ENCODE data around the gene ATXN1. TPM values are rescaled to one million over a fixed set of nuclear protein-coding genes. Genes with fewer than 3 reads are reported as not detected.

ATXN1 gene
- total and polyA plus RNA-seq, 2 of the 13 experiments (the other 11 are each of a cell fraction or from before 2014, with no cell fraction given) = 20.7 to 39.5 TPM

DNA sequence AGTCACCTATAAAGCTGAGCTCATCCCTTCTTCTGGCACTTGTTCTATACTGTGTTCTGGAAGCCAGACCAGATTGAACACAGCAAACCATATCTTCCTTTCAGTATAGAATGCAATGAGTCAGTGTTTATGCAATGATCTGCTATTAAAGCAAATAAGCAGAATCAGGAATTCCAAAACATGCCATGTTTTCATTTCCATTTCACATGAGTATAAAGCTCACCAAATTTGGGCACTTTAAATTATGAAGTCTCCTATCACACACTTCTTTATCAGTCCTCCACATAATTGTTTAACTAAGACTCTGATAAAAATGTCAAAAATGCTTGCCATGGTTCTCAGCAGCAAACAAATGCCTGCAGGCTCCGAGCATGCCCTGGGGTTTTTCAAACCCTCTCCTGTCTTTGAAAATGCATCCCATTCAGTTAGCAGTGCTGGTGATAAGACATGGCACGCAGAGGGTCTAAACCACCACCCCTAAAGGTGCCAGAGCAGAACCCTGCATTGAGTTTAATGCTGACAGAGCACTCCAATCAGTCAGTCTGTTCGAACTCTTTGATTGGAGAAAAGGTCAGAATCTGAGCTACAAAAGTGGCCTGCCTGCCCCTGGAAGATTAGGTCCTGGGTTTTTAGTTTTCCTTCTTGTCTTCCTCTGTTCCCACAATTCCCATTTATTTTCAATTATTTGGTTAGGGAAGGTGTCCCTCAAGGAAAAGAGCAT lies 288.8 kb downstream of the ATXN1 start:
- TF ChIP-seq, protein P1, sequence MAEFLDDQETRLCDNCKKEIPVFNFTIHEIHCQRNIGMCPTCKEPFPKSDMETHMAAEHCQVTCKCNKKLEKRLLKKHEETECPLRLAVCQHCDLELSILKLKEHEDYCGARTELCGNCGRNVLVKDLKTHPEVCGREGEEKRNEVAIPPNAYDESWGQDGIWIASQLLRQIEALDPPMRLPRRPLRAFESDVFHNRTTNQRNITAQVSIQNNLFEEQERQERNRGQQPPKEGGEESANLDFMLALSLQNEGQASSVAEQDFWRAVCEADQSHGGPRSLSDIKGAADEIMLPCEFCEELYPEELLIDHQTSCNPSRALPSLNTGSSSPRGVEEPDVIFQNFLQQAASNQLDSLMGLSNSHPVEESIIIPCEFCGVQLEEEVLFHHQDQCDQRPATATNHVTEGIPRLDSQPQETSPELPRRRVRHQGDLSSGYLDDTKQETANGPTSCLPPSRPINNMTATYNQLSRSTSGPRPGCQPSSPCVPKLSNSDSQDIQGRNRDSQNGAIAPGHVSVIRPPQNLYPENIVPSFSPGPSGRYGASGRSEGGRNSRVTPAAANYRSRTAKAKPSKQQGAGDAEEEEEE (CRISPR knock-in tag; IDR thresholded peaks at IDR 0.05; ENCODE audit: borderline replicate concordance) = no peak
- TF ChIP-seq MAFK (conservative IDR thresholded peaks at IDR 0.05 in 1 of 2, IDR thresholded peaks at IDR 0.05 in 1 of 2; ENCODE audit: low read length in 2 of 2) = peak; percentile 34 to 56; a peak in 3 of 4 replicates
- no peak for TF ChIP-seq SOX5 (CRISPR knock-in tag; IDR thresholded peaks at IDR 0.05; ENCODE audit: borderline replicate concordance)
- no peak for TF ChIP-seq RFXAP (CRISPR knock-in tag; IDR thresholded peaks at IDR 0.05; ENCODE audit: borderline replicate concordance)
- WGBS (ENCODE audit: low lambda C conversion rate) = 91% methylated on average over 3 of the region's 3 CpGs
- no peaks in the 10 kb centered on the region for H3K9me3 ChIP-seq (ENCODE audit: low read length)
- FAIRE-seq = no peak
- peak; percentile 35 for DNase-seq (ENCODE audit: low spot score)
- in situ Hi-C loops (cut with HindIII; ENCODE audit: extremely low pct_ligation_motif_present, low pct_unique_long_range_greater_than_20kb) = no loop called here
- H3K9ac ChIP-seq (ENCODE audit: insufficient read depth, low read depth, low read length) = no peak overlapping the region
- H3K4me2 ChIP-seq (ENCODE audit: low read depth, low read length) = no peak overlapping the region
- POLR2A ChIA-PET = interaction anchor here (1.0 kb wide), 1 partner anchor 291 kb away, joined by 3 read pairs; no protein-coding TSS in a partner anchor
- no peaks in the 10 kb centered on the region for H3K27me3 ChIP-seq (ENCODE audit: control insufficient read depth in 1 of 2, insufficient read depth in 2 of 2, low read length in 2 of 2)
- peak; percentile 25; the same call in 1 of the 3 replicates for ATAC-seq
- H4K20me1 ChIP-seq (ENCODE audit: insufficient read depth, low read length) = peaks cover 3% of the 10 kb centered on the region; the same call in 1 of the 2 replicates
- peaks cover 0 to 2% of the 10 kb centered on the region in 2 experiments; a peak in 3 of 5 replicates for H3K36me3 ChIP-seq (replicated peaks in 1 of 2; ENCODE audit: control insufficient read depth in 1 of 2, insufficient read depth in 2 of 2, low read length in 2 of 2)
- H3K27ac ChIP-seq (ENCODE audit: extremely low read length, insufficient read depth, low read length) = no peak overlapping the region
- peaks cover 16% of the 10 kb centered on the region for H3K4me1 ChIP-seq (ENCODE audit: insufficient read depth, low read length)
- no peak overlapping the region for H3K4me3 ChIP-seq (replicated peaks in 1 of 3; ENCODE audit: insufficient read depth in 1 of 3, low read depth in 2 of 3, low read length in 3 of 3)
- intact Hi-C loops (cut with micrococcal nuclease; ENCODE audit: unreplicated experiment) = no loop called here
- CTCF ChIA-PET (ENCODE audit: low intra/inter-chr PET ratio, low total read pairs) = no interaction called here
- BruUV-seq (replicated peaks) = no TSS peak
- H3K79me2 ChIP-seq (ENCODE audit: insufficient read depth, low read length) = no peaks in the 10 kb centered on the region
- no peak overlapping the region for H2AFZ ChIP-seq (ENCODE audit: low read length)

DNA sequence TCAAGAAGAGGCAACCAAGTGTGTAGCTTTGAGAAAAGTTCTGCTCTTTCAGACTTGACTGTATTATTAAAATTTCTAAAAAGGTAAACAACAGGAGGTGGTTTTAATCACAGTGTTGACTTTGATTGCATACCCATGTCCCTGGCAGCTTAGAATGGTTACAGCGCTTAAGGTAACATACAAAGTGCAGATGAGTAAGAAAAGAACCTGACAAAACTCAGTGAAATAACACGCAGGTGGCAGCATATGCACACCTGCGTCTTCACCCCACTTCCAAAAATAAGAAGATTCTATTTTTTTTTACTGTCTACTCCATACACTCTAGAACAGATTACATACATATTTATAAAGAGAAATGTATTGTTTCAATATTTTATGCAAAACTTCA lies 289.4 kb downstream of the ATXN1 start:
- Histone ChIP-seq H3K27ac (ENCODE audit: extremely low read length, insufficient read depth, low read length) (no peak overlapping the region), H3K27me3 (ENCODE audit: control insufficient read depth in 1 of 2, insufficient read depth in 2 of 2, low read length in 2 of 2) (no peaks in the 10 kb centered on the region), H3K9me3 (ENCODE audit: low read length) (no peaks in the 10 kb centered on the region), H3K4me2 (ENCODE audit: low read depth, low read length) (no peak overlapping the region), H3K79me2 (ENCODE audit: insufficient read depth, low read length) (no peaks in the 10 kb centered on the region), H3K4me1 (ENCODE audit: insufficient read depth, low read length) (peaks cover 16% of the 10 kb centered on the region), H3K36me3 (replicated peaks in 1 of 2; ENCODE audit: control insufficient read depth in 1 of 2, insufficient read depth in 2 of 2, low read length in 2 of 2) (peaks cover 0 to 2% of the 10 kb centered on the region in 2 experiments; a peak in 2 of 5 replicates), H3K4me3 (replicated peaks in 1 of 3; ENCODE audit: insufficient read depth in 1 of 3, low read depth in 2 of 3, low read length in 3 of 3) (no peak overlapping the region), H4K20me1 (ENCODE audit: insufficient read depth, low read length) (peaks cover 3% of the 10 kb centered on the region; the same call in 1 of the 2 replicates), H2AFZ (ENCODE audit: low read length) (no peak overlapping the region), H3K9ac (ENCODE audit: insufficient read depth, low read depth, low read length) (no peak overlapping the region)
- TF ChIP-seq HMG20A (CRISPR knock-in tag; IDR thresholded peaks at IDR 0.05; ENCODE audit: borderline replicate concordance) = no peak
- TF ChIP-seq SOX5 (CRISPR knock-in tag; IDR thresholded peaks at IDR 0.05; ENCODE audit: borderline replicate concordance) = no peak
- POLR2A ChIA-PET = interaction anchor here (1.0 kb wide), 1 partner anchor 291 kb away, joined by 3 read pairs; no protein-coding TSS in a partner anchor
- WGBS (ENCODE audit: low lambda C conversion rate) = 94% methylated on average over 3 of the region's 3 CpGs
- in situ Hi-C loops (cut with HindIII; ENCODE audit: extremely low pct_ligation_motif_present, low pct_unique_long_range_greater_than_20kb) (no loop called here), intact Hi-C loops (cut with micrococcal nuclease; ENCODE audit: unreplicated experiment) (no loop called here)
- FAIRE-seq (no peak), DNase-seq (ENCODE audit: low spot score) (no peak), ATAC-seq (no peak)
- no TSS peak for BruUV-seq (replicated peaks)
- CTCF ChIA-PET (ENCODE audit: low intra/inter-chr PET ratio, low total read pairs) = no interaction called here
